Neuronal stem cell (in vitro differentiated cells): Measurements from ENCODE around the gene RABGGTA.

Source experiments
- DNase-seq: peaks from one replicate; pipeline ENCODE4 v3.0.0-alpha.2; 2013; ENCODE audit warnings: low spot score
- H2AFZ ChIP-seq: one replicate; pipeline ENCODE4 v1.6.1; 2013; ENCODE audit warnings: mild to moderate bottlenecking, low read length, inconsistent platforms
- H2AK5ac ChIP-seq: 2 replicates; pipeline ENCODE4 v1.6.1; 2013; ENCODE audit warnings: low read depth, mild to moderate bottlenecking, inconsistent platforms, low read length, moderate library complexity, mixed read lengths
- H2BK120ac ChIP-seq: 2 replicates; pipeline ENCODE4 v1.6.1; 2013; ENCODE audit warnings: low read depth, mild to moderate bottlenecking, inconsistent platforms, low read length, moderate library complexity, mixed read lengths
- H2BK12ac ChIP-seq: one replicate; pipeline ENCODE4 v1.6.1; 2013; ENCODE audit warnings: low read length, inconsistent platforms
- H2BK15ac ChIP-seq: 2 replicates; pipeline ENCODE4 v1.6.1; 2013; ENCODE audit warnings: mild to moderate bottlenecking, low read length, inconsistent platforms, mixed read lengths
- H2BK5ac ChIP-seq: one replicate; pipeline ENCODE4 v1.6.1; 2013; ENCODE audit warnings: inconsistent platforms, mild to moderate bottlenecking, low read length, moderate library complexity
- H3K14ac ChIP-seq: one replicate; pipeline ENCODE4 v1.6.1; 2013; ENCODE audit warnings: low read length, inconsistent platforms
- H3K18ac ChIP-seq: 2 replicates; pipeline ENCODE4 v1.6.1; 2013; ENCODE audit warnings: low read length, inconsistent platforms
- H3K23ac ChIP-seq: 2 replicates; pipeline ENCODE4 v1.6.1; 2013; ENCODE audit warnings: low read depth, mild to moderate bottlenecking, mixed read lengths, low read length, inconsistent platforms; ENCODE audit not compliant: poor library complexity
- H3K27ac ChIP-seq: replicated peaks from 3 replicates; pipeline ENCODE4 v1.5.1; 2013; ENCODE audit warnings: low read length, inconsistent platforms
- H3K27me3 ChIP-seq, 3 experiments: 2 replicates each; pipeline ENCODE4 v1.6.1; 2013; ENCODE audit warnings: low read length in 3 of 3, mild to moderate bottlenecking in 2 of 3, inconsistent platforms in 1 of 3, low read depth in 1 of 3, mixed read lengths in 1 of 3, moderate library complexity in 1 of 3; ENCODE audit not compliant: control insufficient read depth in 3 of 3, insufficient read depth in 3 of 3
- H3K36me3 ChIP-seq, 2 donors: replicated peaks in 1 of 2; 2 replicates each; pipeline ENCODE4 v1.6.1; 2013; ENCODE audit warnings: low read length in 2 of 2; ENCODE audit not compliant: control insufficient read depth in 2 of 2, insufficient read depth in 2 of 2
- H3K4ac ChIP-seq: 2 replicates; pipeline ENCODE4 v1.6.1; 2013; ENCODE audit warnings: inconsistent platforms, mild to moderate bottlenecking, low read length, moderate library complexity
- H3K4me1 ChIP-seq, 2 donors: 1 replicate in 1 of 2; 2 replicates in 1 of 2; pipeline ENCODE4 v1.6.1; 2013; ENCODE audit warnings: low read length in 2 of 2, low read depth in 1 of 2; ENCODE audit not compliant: control insufficient read depth in 2 of 2, insufficient read depth in 1 of 2
- H3K4me2 ChIP-seq: one replicate; pipeline ENCODE4 v1.6.1; 2013; ENCODE audit warnings: mild to moderate bottlenecking, low read length, inconsistent platforms; ENCODE audit not compliant: insufficient read depth, poor library complexity, severe bottlenecking
- H3K4me3 ChIP-seq, 2 donors: 2 replicates each; pipeline ENCODE4 v1.5.1; 2013; ENCODE audit warnings: low read length in 2 of 2, mild to moderate bottlenecking in 2 of 2, inconsistent platforms in 1 of 2, moderate library complexity in 1 of 2
- H3K79me1 ChIP-seq: one replicate; pipeline ENCODE4 v1.6.1; 2013; ENCODE audit warnings: low read depth, mild to moderate bottlenecking, inconsistent platforms, low read length, moderate library complexity
- H3K9ac ChIP-seq: one replicate; pipeline ENCODE4 v1.6.1; 2013; ENCODE audit warnings: mild to moderate bottlenecking, low read depth, low read length, inconsistent platforms; ENCODE audit not compliant: poor library complexity
- H3K9me3 ChIP-seq, 2 donors: replicated peaks in 1 of 2; 2 replicates each; pipeline versions ENCODE3 to v1.6.1; 2013; ENCODE audit warnings: low read length in 2 of 2, mild to moderate bottlenecking in 2 of 2, inconsistent platforms in 1 of 2, low read depth in 1 of 2, mixed read lengths in 1 of 2, moderate library complexity in 1 of 2; ENCODE audit not compliant: control insufficient read depth in 2 of 2, insufficient read depth in 1 of 2
- H4K8ac ChIP-seq: one replicate; pipeline ENCODE4 v1.6.1; 2013; ENCODE audit warnings: low read depth, mild to moderate bottlenecking, inconsistent platforms, low read length, moderate library complexity
- H4K91ac ChIP-seq: one replicate; pipeline ENCODE4 v1.6.1; 2013; ENCODE audit warnings: low read length, low read depth, mild to moderate bottlenecking, inconsistent platforms; ENCODE audit not compliant: poor library complexity
- WGBS, 2 donors: extraction: QIAGEN DNeasy Blood & Tissue Kit; methylation state at CpG; one replicate each; pipeline ENCODE4 v1.1.7; 2013; ENCODE audit warnings: missing lambda C conversion rate in 2 of 2, mixed read lengths in 1 of 2; ENCODE audit not compliant: insufficient read length in 2 of 2, insufficient replicate concordance in 1 of 2; ENCODE audit errors: extremely low coverage in 2 of 2; 5-methylcytosine and 5-hydroxymethylcytosine counted together

Gene RABGGTA

DNA sequence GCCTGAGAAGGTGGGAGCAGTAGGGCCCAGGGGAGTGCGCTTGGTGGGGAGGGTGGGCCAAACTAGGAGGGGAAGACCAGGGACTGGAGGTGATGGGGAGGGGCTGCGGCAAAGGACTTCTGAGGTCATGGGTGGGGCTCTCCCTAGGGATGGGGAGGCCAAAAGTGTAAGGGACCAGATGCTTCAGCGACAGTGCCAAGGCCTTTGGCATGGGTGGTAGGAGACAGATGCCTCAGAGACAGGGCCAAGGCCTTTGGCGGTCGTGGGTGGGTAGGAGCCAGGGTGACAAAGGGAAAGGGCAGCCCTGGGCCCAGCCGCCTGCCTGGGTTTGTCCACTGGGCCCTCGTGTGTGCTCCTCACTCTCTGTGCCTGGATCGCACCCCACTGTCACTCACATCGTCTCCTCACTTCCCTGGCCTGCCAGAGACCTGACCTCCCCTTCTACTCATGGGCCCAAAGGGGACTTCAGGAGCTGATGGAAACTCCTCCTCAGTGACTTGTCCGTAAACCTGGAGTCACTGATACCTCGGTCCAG is 13.2 kb upstream of the RABGGTA start:
- no peak overlapping the region for H3K4me2 ChIP-seq
- no CpG with 5 or more reads among the region's 11 CpGs for WGBS, 2 donors
- H2AFZ ChIP-seq = no peak overlapping the region
- no peak overlapping the region for H3K4me3 ChIP-seq
- H3K18ac ChIP-seq = no peak overlapping the region
- H3K14ac ChIP-seq = no peak overlapping the region
- H2BK5ac ChIP-seq = no peak overlapping the region
- no peaks in the 10 kb centered on the region for H3K79me1 ChIP-seq
- H2BK120ac ChIP-seq = no peak overlapping the region
- H3K9me3 ChIP-seq = no peaks in the 10 kb centered on the region
- no peak overlapping the region for H3K27ac ChIP-seq
- no peak overlapping the region for H4K91ac ChIP-seq
- peaks cover 0 to 3% of the 10 kb centered on the region in 2 donors for H3K4me1 ChIP-seq
- no peak overlapping the region for H4K8ac ChIP-seq
- H3K36me3 ChIP-seq = peaks cover 0 to 1% of the 10 kb centered on the region in 2 donors
- H3K9ac ChIP-seq = no peak overlapping the region
- no peak overlapping the region for H3K23ac ChIP-seq
- no peak overlapping the region for H3K4ac ChIP-seq
- H2BK12ac ChIP-seq = no peak overlapping the region
- no peak overlapping the region for H2BK15ac ChIP-seq
- H3K27me3 ChIP-seq = no peaks in the 10 kb centered on the region
- no peak for DNase-seq
- no peak overlapping the region for H2AK5ac ChIP-seq

DNA sequence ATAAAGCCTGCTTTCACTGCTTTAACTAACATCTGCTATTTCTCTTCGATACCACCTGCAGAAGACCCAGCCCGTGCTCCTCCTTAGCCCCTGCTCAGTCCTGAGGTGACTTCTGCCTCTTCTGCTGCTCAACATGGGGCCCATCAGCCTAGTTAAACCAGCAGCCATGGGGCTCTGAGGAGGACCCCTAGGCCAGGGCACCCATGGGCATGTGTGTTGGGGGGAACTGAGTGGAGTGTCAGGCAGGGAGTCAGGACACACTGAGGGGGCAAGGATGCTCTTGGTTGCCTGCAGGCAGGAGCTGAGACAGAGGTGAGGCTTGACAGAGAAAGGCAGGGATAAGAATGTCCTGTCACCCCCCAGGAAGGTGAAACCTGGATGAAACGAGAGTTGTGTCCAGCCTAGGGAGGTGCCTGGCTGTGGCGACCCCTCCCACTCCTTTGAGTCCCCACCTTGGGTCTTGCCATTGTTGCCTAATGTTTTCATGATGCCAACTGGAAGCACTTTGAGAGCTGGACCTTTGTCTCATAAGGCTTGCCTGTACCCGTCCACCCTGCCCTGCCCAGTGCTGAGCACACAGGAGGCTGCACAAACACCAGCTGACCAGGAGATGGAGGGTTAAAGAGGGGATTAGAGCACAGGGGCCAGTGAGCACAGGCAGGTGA is 12.5 kb upstream of the RABGGTA start:
- Histone ChIP-seq H2AFZ (no peak overlapping the region), H2AK5ac (no peak overlapping the region), H4K8ac (no peak overlapping the region), H3K4me2 (no peak overlapping the region), H3K9me3 (no peaks in the 10 kb centered on the region), H3K18ac (no peak overlapping the region), H3K14ac (no peak overlapping the region), H2BK15ac (no peak overlapping the region), H3K4ac (no peak overlapping the region), H3K27ac (no peak overlapping the region), H3K4me1 (peaks cover 0 to 3% of the 10 kb centered on the region in 2 donors), H3K9ac (peak overlapping the region; percentile 32), H2BK12ac (peak overlapping the region; percentile 50), H2BK5ac (no peak overlapping the region), H3K79me1 (no peaks in the 10 kb centered on the region), H3K27me3 (no peaks in the 10 kb centered on the region), H2BK120ac (no peak overlapping the region), H3K23ac (no peak overlapping the region), H3K4me3 (no peak overlapping the region), H3K36me3 (no peaks in the 10 kb centered on the region), H4K91ac (no peak overlapping the region)
- DNase-seq = no peak
- WGBS, 2 donors = no CpG with 5 or more reads among the region's 5 CpGs

DNA sequence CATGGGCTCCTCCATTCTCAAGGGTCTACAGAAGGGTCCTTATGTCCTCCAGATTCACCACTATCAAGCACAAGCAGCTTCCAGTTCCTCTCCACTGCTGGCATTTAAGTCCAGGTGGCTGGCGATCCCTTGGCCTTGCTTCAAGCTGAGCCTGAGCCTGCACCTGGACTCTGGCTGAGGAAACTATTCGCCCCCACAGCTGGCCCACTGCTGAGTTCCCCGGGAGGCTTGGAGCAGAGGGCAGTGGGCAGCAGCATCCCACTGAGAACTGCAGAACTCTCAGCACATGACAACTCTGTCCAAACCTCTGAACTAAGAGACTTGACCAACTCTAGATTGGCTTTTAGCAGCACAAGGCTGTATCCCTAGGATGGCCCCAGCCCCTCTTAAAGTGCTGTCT is 11.3 kb upstream of the RABGGTA start:
- Histone ChIP-seq H2BK12ac (no peak overlapping the region), H3K27me3 (no peaks in the 10 kb centered on the region), H2AFZ (no peak overlapping the region), H3K4ac (no peak overlapping the region), H3K4me3 (no peak overlapping the region), H4K91ac (no peak overlapping the region), H2BK15ac (no peak overlapping the region), H3K79me1 (no peaks in the 10 kb centered on the region), H3K9ac (no peak overlapping the region), H3K9me3 (no peaks in the 10 kb centered on the region), H3K4me2 (no peak overlapping the region), H3K36me3 (no peaks in the 10 kb centered on the region), H2BK120ac (no peak overlapping the region), H3K23ac (no peak overlapping the region), H3K14ac (no peak overlapping the region), H3K4me1 (peaks cover 0 to 3% of the 10 kb centered on the region in 2 donors), H2AK5ac (no peak overlapping the region), H4K8ac (no peak overlapping the region), H2BK5ac (no peak overlapping the region), H3K27ac (no peak overlapping the region), H3K18ac (no peak overlapping the region)
- WGBS, 2 donors = no CpG with 5 or more reads among the region's 3 CpGs
- DNase-seq = no peak

GRCh38 chr14:24281636-24282035 is 10.2 kb upstream of the RABGGTA start:
- no peak overlapping the region for H2AK5ac ChIP-seq
- H3K18ac ChIP-seq = no peak overlapping the region
- no peak overlapping the region for H2BK5ac ChIP-seq
- H3K23ac ChIP-seq = no peak overlapping the region
- H3K36me3 ChIP-seq = no peaks in the 10 kb centered on the region
- H2BK120ac ChIP-seq = no peak overlapping the region
- no peak overlapping the region for H2BK12ac ChIP-seq
- no peaks in the 10 kb centered on the region for H3K79me1 ChIP-seq
- no peak overlapping the region for H4K91ac ChIP-seq
- H3K9me3 ChIP-seq = no peaks in the 10 kb centered on the region
- H3K27me3 ChIP-seq = no peaks in the 10 kb centered on the region
- H3K4me3 ChIP-seq = no peak overlapping the region
- no peak overlapping the region for H2AFZ ChIP-seq
- no peak overlapping the region for H3K14ac ChIP-seq
- no peak overlapping the region for H3K9ac ChIP-seq
- no peak overlapping the region for H3K4ac ChIP-seq
- no CpG with 5 or more reads among the region's 7 CpGs for WGBS, 2 donors
- H3K4me1 ChIP-seq = peaks cover 0 to 3% of the 10 kb centered on the region in 2 donors
- H4K8ac ChIP-seq = no peak overlapping the region
- H3K4me2 ChIP-seq = no peak overlapping the region
- H2BK15ac ChIP-seq = no peak overlapping the region
- no peak overlapping the region for H3K27ac ChIP-seq
- no peak for DNase-seq
